ENCODE measurements around the gene STRN4. TPM values are rescaled to one million over a fixed set of nuclear protein-coding genes. Genes with fewer than 3 reads are reported as not detected.

Gene STRN4
- polyA plus RNA-seq, 1 donor: 68.1 TPM

DNA sequence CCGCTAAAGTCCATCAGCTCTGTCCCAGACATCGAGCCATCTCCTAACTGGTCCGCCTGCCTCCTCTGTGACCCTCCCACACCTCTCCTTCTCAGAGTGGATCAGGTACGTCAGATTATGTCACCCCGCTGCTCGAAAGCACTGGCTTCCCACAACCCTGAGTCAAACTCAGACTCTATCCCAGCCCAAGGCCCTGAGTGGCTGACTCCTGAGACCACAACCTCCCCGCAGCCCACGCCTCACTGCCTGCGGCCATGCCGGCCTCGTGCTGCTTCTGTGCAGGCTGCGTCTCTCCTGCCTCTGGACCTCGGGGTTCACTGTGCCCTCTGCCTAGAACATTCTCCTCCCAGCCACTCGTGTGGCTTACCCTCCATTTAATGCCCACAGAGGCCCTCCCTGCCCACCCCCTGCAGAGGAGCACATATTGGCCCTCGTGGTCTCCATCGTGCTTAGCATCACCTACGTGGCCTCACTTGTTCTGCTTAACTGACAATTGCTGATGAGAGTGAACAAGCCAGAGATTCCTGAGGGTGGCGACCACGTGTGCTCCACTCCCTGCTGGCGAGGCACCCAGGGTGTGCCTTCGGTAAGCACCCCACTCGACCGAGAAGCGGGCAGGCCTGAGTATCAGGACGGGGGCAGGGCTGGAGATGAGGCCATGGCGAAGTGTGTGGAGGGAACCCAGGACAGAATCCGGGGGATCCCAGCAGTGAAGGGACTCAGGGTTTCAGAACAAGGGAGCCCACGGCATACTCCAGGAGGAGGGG is 13.9 kb downstream of the STRN4 start:
- H3K27me3 ChIP-seq (ENCODE audit: control insufficient read depth, insufficient read depth, low read length): no peaks in the 10 kb centered on the region
- H3K9me3 ChIP-seq (ENCODE audit: control insufficient read depth, low read depth, low read length): no peaks in the 10 kb centered on the region
- H3K27ac ChIP-seq (ENCODE audit: low read length): no peak overlapping the region
- no peak overlapping the region for H3K4me3 ChIP-seq (ENCODE audit: low read length)
- H3K4me1 ChIP-seq (ENCODE audit: control insufficient read depth, insufficient read depth, low read length): no peaks in the 10 kb centered on the region
- no peak for DNase-seq
- WGBS (ENCODE audit: insufficient coverage, low lambda C conversion rate): no CpG with 5 or more reads among the region's 28 CpGs
- H3K36me3 ChIP-seq (ENCODE audit: control insufficient read depth, insufficient read depth, low read length): peaks cover 76% of the 10 kb centered on the region

DNA sequence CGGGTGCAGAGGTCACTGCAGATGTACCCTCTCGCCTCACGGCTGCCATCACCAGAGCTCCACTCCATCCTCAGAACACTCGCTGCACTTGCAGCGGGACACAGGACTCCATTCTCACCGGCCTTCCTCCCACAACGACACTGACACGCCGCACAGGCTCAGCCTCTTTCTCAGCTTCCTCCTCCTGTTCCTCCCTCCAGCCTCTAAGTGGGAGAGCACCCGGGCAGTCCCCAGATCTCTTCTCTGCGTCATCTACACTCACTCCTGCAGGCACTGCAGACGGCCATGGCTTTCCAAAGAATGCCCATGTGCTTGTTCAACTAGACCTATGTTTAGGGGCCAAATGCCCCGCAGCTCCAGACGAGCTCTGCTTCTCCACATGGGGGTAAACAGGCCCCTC is 14.7 kb downstream of the STRN4 start:
- no peaks in the 10 kb centered on the region for H3K27me3 ChIP-seq (ENCODE audit: control insufficient read depth, insufficient read depth, low read length)
- DNase-seq: no peak
- WGBS (ENCODE audit: insufficient coverage, low lambda C conversion rate): 85% methylated on average over 6 of the region's 14 CpGs
- peaks cover 76% of the 10 kb centered on the region for H3K36me3 ChIP-seq (ENCODE audit: control insufficient read depth, insufficient read depth, low read length)
- no peak overlapping the region for H3K27ac ChIP-seq (ENCODE audit: low read length)
- no peaks in the 10 kb centered on the region for H3K9me3 ChIP-seq (ENCODE audit: control insufficient read depth, low read depth, low read length)
- no peak overlapping the region for H3K4me3 ChIP-seq (ENCODE audit: low read length)
- no peaks in the 10 kb centered on the region for H3K4me1 ChIP-seq (ENCODE audit: control insufficient read depth, insufficient read depth, low read length)

DNA sequence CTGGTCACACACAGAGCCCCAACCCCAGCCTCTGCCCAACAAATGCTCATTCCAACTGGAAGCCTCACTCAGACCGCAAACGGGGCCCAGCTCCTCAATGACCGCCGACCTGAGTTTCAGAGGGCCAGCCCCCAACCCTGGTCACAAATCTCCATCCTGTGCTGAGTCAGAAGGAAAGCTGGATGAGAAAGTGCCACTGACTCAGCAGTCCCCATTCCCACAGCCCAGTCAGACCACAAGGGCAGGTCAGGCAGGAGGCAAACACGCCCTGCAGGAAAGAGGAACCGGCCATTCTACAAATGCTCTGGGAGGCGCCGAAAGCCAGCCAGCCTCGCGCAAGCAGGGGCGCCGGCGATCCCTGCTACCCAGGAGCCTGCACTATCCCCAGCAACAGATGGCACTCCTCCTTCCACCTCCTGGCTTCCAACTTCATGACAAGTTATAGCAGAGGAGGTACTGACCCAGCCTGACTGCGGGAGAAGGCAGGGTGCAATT is 15.2 kb downstream of the STRN4 start:
- Histone ChIP-seq H3K4me1 (ENCODE audit: control insufficient read depth, insufficient read depth, low read length) (no peaks in the 10 kb centered on the region), H3K36me3 (ENCODE audit: control insufficient read depth, insufficient read depth, low read length) (peaks cover 79% of the 10 kb centered on the region), H3K27me3 (ENCODE audit: control insufficient read depth, insufficient read depth, low read length) (no peaks in the 10 kb centered on the region), H3K27ac (ENCODE audit: low read length) (no peak overlapping the region), H3K4me3 (ENCODE audit: low read length) (no peak overlapping the region), H3K9me3 (ENCODE audit: control insufficient read depth, low read depth, low read length) (no peaks in the 10 kb centered on the region)
- no peak for DNase-seq
- no CpG with 5 or more reads among the region's 14 CpGs for WGBS (ENCODE audit: insufficient coverage, low lambda C conversion rate)

DNA sequence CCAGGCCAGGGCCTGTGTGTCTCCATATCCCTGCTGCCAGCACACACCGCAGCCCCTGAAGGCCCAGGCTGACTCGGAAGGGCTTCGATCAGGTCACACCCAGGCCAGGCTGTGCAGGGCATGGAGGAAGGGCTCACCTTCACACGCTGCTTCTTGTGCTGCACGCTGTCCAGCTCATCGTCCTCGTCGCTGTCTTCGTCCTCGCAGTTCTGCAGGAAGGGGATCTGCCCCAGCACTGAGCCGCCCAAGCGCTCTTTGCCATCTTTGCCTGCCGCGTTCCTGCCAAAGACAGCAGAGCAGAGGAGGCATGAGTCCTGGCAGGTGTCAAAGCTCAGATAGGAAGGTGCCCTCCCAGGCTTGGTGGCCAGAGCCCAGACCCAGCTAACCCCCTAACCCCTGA is 15.7 kb downstream of the STRN4 start:
- no peak overlapping the region for H3K27ac ChIP-seq (ENCODE audit: low read length)
- no peaks in the 10 kb centered on the region for H3K9me3 ChIP-seq (ENCODE audit: control insufficient read depth, low read depth, low read length)
- no peaks in the 10 kb centered on the region for H3K27me3 ChIP-seq (ENCODE audit: control insufficient read depth, insufficient read depth, low read length)
- no peaks in the 10 kb centered on the region for H3K4me1 ChIP-seq (ENCODE audit: control insufficient read depth, insufficient read depth, low read length)
- no CpG with 5 or more reads among the region's 14 CpGs for WGBS (ENCODE audit: insufficient coverage, low lambda C conversion rate)
- no peak overlapping the region for H3K4me3 ChIP-seq (ENCODE audit: low read length)
- DNase-seq: no peak
- H3K36me3 ChIP-seq (ENCODE audit: control insufficient read depth, insufficient read depth, low read length): peaks cover 84% of the 10 kb centered on the region

DNA sequence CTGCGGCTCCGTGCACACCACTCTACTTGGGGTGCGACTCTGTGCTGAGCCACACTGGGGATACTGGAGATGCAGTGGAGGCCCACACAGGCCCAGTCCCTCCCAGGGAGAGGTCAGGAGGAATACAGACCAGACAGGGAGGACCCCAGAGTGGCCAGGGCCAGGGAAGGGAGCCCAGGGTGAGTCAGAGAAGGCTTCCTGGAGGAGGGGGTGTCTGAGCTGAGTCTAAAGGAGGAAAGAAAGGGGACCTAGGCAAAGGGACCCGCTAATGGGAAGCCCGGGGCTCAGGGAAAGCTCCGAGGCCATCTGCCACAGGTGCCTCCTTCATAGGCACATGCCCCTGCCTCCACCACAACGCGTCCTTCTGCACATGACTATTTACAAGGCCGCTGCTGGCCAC is 16.1 kb downstream of the STRN4 start:
- Histone ChIP-seq H3K9me3 (ENCODE audit: control insufficient read depth, low read depth, low read length) (no peaks in the 10 kb centered on the region), H3K36me3 (ENCODE audit: control insufficient read depth, insufficient read depth, low read length) (peaks cover 84% of the 10 kb centered on the region), H3K4me3 (ENCODE audit: low read length) (no peak overlapping the region), H3K27me3 (ENCODE audit: control insufficient read depth, insufficient read depth, low read length) (no peaks in the 10 kb centered on the region), H3K4me1 (ENCODE audit: control insufficient read depth, insufficient read depth, low read length) (no peaks in the 10 kb centered on the region), H3K27ac (ENCODE audit: low read length) (no peak overlapping the region)
- WGBS (ENCODE audit: insufficient coverage, low lambda C conversion rate): no CpG with 5 or more reads among the region's 9 CpGs
- no peak for DNase-seq

DNA sequence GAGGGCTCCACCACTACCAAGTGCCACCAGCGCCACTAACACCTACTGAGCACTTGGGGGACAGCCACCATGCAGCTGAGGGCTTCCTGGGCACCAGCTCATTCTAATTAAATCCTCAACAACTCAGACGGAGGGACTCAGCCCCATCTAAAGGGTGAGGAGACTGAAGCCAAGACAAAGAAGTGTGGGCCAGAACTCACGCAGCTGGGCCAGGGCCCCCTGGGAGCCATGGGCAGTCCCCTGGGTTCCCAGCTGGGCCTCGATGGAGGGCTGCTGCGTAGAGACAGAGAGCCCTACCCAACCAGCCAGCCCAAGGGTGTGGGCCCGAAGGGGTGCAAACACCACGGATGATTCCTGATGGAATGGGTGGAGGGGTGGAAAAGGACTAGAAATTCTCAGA is 16.6 kb downstream of the STRN4 start:
- DNase-seq: no peak
- Histone ChIP-seq H3K9me3 (ENCODE audit: control insufficient read depth, low read depth, low read length) (no peaks in the 10 kb centered on the region), H3K36me3 (ENCODE audit: control insufficient read depth, insufficient read depth, low read length) (peaks cover 86% of the 10 kb centered on the region), H3K27me3 (ENCODE audit: control insufficient read depth, insufficient read depth, low read length) (no peaks in the 10 kb centered on the region), H3K4me1 (ENCODE audit: control insufficient read depth, insufficient read depth, low read length) (no peaks in the 10 kb centered on the region), H3K4me3 (ENCODE audit: low read length) (no peak overlapping the region), H3K27ac (ENCODE audit: low read length) (no peak overlapping the region)
- no CpG with 5 or more reads among the region's 7 CpGs for WGBS (ENCODE audit: insufficient coverage, low lambda C conversion rate)

DNA sequence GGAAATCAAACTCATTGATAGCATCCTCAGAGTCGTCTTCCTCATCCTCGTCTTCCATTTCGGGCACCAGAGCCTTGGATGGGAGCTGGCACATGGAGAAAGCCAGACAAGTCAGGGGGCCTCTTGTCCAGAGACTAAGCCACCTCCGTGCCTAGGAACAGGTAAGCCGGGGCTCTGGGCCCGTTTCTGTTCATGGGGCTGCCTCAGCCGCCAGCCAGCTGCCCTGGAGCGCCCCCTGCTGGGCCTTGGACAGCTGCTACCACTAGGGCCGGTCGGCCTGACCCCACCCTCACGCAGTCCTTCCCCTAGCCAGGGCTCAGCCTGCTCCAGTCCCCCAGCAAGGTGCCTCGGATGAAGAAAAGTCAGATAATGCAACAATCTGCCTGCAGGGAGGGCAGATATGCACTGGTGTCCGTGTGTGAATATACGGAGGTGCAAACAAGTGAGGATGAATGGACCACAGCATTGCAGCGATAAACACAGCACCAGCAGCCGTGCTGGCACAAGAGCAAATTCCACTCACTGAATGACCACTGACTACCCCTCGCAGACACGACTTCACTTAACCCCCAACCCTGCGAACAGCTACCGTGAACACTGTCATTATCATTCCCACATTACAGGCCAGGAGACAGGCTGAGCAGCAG is 17.4 kb downstream of the STRN4 start:
- peaks cover 88% of the 10 kb centered on the region for H3K36me3 ChIP-seq (ENCODE audit: control insufficient read depth, insufficient read depth, low read length)
- H3K27me3 ChIP-seq (ENCODE audit: control insufficient read depth, insufficient read depth, low read length): no peaks in the 10 kb centered on the region
- no peak overlapping the region for H3K27ac ChIP-seq (ENCODE audit: low read length)
- no peak overlapping the region for H3K4me3 ChIP-seq (ENCODE audit: low read length)
- no peaks in the 10 kb centered on the region for H3K4me1 ChIP-seq (ENCODE audit: control insufficient read depth, insufficient read depth, low read length)
- DNase-seq: peak in 1 of 2 donors; percentile 41
- H3K9me3 ChIP-seq (ENCODE audit: control insufficient read depth, low read depth, low read length): no peaks in the 10 kb centered on the region
- WGBS (ENCODE audit: insufficient coverage, low lambda C conversion rate): 100% methylated on average over 1 of the region's 20 CpGs

DNA sequence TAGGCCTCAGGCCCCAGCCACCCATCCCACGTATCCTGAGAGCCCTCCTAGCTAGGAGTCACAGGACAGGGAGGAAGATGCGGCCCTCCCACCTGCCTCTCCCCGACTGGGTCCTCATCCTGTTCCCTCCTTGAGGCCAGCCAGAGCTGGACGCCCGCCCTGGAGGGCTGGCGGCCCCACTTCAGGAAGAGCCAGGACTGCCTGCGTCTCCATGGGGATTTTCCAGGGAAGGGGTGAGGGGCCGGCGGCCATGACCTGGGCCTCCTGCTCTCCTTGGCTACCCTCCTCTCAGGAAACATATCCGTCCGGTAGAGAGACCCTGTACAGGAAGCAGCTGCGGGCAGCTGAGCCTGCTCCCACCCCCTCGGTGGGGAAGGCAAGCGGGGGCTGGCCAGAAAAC is 18.0 kb downstream of the STRN4 start:
- no peaks in the 10 kb centered on the region for H3K27me3 ChIP-seq (ENCODE audit: control insufficient read depth, insufficient read depth, low read length)
- no peaks in the 10 kb centered on the region for H3K9me3 ChIP-seq (ENCODE audit: control insufficient read depth, low read depth, low read length)
- H3K27ac ChIP-seq (ENCODE audit: low read length): no peak overlapping the region
- H3K4me1 ChIP-seq (ENCODE audit: control insufficient read depth, insufficient read depth, low read length): no peaks in the 10 kb centered on the region
- peaks cover 88% of the 10 kb centered on the region for H3K36me3 ChIP-seq (ENCODE audit: control insufficient read depth, insufficient read depth, low read length)
- H3K4me3 ChIP-seq (ENCODE audit: low read length): no peak overlapping the region
- WGBS (ENCODE audit: insufficient coverage, low lambda C conversion rate): no CpG with 5 or more reads among the region's 14 CpGs
- no peak for DNase-seq

DNA sequence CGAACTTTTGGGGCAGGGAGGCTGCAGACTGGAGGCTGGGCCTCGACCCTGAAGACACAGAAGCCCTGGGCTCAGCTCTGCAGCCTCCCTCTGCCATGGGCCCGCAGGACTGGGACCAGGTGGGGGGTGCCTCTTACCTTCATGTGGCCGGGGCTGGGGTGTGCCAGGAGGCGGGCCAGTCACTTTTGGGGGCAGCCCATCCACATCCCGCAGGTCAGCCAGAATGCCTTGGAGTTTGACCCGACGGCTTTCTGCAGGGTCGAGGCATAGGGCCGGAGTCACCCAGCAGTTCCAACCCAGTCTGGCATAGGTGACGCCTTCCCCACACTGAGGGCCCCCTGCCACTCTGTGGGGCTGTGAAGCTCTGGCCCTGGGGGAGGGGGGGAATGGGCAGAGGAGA is 18.5 kb downstream of the STRN4 start:
- no peaks in the 10 kb centered on the region for H3K4me1 ChIP-seq (ENCODE audit: control insufficient read depth, insufficient read depth, low read length)

DNA sequence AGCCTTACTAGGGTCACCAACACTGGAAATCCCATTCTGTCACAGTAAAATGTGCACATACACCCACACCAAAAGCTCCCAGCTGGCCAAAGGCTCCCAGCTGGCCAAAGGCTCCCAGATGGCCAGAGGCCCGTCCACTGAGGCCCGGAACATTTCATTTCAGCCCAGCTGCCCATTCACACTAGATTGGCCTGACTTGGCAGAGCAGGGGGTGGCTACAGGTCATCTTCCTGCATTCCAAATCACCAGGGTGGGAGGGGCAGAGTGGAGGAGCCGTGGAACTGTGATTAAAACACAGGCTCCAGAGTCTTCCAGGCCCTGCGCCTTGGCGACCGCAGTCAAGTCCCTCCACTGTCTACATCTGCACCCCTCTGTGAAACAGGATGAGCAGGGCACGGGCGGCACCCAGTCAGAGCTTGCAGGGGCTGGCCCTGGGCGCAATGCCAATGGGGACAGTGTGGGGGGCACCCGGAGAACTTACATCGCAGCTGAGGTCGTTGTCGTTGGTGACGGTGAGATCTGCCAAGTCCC is 19.2 kb downstream of the STRN4 start:
- Histone ChIP-seq H3K4me3 (ENCODE audit: low read length) (no peak overlapping the region), H3K36me3 (ENCODE audit: control insufficient read depth, insufficient read depth, low read length) (peaks cover 88% of the 10 kb centered on the region), H3K27me3 (ENCODE audit: control insufficient read depth, insufficient read depth, low read length) (no peaks in the 10 kb centered on the region), H3K27ac (ENCODE audit: low read length) (no peak overlapping the region), H3K4me1 (ENCODE audit: control insufficient read depth, insufficient read depth, low read length) (no peaks in the 10 kb centered on the region), H3K9me3 (ENCODE audit: control insufficient read depth, low read depth, low read length) (no peaks in the 10 kb centered on the region)
- no peak for DNase-seq
- no CpG with 5 or more reads among the region's 14 CpGs for WGBS (ENCODE audit: insufficient coverage, low lambda C conversion rate)

More for the DNA sequence above, 18.5 kb downstream of the STRN4 start:
- H3K36me3 ChIP-seq (ENCODE audit: control insufficient read depth, insufficient read depth, low read length): peaks cover 88% of the 10 kb centered on the region
- no peak for DNase-seq
- H3K27me3 ChIP-seq (ENCODE audit: control insufficient read depth, insufficient read depth, low read length): no peaks in the 10 kb centered on the region
- H3K27ac ChIP-seq (ENCODE audit: low read length): no peak overlapping the region
- no peaks in the 10 kb centered on the region for H3K9me3 ChIP-seq (ENCODE audit: control insufficient read depth, low read depth, low read length)
- no peak overlapping the region for H3K4me3 ChIP-seq (ENCODE audit: low read length)
- WGBS (ENCODE audit: insufficient coverage, low lambda C conversion rate): no CpG with 5 or more reads among the region's 11 CpGs
